Measurements from ENCODE around the gene DCLK2.
A peak's percentile ranks its signal among the peaks of the same experiment; 100 is the strongest.

The DCLK2 gene

GRCh38 chr4:150244600-150244999 lies 166.4 kb downstream of the DCLK2 start:
- Mint-ChIP-seq H3K9me3 (no peaks in the 10 kb centered on the region), H3K27ac (peak overlapping the region; percentile 36 to 74 (median 73)), H3K27me3 (ENCODE audit: low read depth) (peaks cover 12% of the 10 kb centered on the region), H3K4me3 (no peak overlapping the region), H3K36me3 (ENCODE audit: low read depth) (peaks cover 11% of the 10 kb centered on the region), H3K4me1 (peaks cover 11% of the 10 kb centered on the region)
- TF ChIP-seq, protein P1, sequence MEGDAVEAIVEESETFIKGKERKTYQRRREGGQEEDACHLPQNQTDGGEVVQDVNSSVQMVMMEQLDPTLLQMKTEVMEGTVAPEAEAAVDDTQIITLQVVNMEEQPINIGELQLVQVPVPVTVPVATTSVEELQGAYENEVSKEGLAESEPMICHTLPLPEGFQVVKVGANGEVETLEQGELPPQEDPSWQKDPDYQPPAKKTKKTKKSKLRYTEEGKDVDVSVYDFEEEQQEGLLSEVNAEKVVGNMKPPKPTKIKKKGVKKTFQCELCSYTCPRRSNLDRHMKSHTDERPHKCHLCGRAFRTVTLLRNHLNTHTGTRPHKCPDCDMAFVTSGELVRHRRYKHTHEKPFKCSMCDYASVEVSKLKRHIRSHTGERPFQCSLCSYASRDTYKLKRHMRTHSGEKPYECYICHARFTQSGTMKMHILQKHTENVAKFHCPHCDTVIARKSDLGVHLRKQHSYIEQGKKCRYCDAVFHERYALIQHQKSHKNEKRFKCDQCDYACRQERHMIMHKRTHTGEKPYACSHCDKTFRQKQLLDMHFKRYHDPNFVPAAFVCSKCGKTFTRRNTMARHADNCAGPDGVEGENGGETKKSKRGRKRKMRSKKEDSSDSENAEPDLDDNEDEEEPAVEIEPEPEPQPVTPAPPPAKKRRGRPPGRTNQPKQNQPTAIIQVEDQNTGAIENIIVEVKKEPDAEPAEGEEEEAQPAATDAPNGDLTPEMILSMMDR (IDR thresholded peaks at IDR 0.05; ENCODE audit: unreplicated experiment in 3 of 3), result no peak

DNA sequence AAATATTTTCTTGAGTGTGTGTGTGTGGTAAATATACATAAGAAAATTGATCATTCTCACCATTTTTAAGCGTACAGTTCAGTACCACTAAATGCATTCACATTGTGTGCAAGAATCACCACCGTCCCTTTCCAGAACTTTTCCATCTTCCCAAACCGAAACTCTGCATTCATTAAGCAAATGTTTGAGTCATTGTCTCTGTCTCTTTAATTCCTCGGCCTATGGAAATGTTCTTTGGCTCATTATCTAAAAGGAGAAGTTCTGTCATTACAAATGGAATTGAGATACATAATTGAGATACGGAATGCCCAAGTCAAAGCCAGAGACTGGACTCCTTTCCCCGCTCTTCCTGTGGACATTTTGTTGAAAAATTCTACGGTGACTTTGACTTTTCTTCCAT lies 168.9 kb downstream of the DCLK2 start:
- H3K9me3 Mint-ChIP-seq, result no peaks in the 10 kb centered on the region
- peaks cover 5% of the 10 kb centered on the region for H3K27me3 Mint-ChIP-seq (ENCODE audit: low read depth)
- peaks cover 15% of the 10 kb centered on the region for H3K4me1 Mint-ChIP-seq
- H3K4me3 Mint-ChIP-seq, result no peak overlapping the region
- H3K36me3 Mint-ChIP-seq (ENCODE audit: low read depth), result peaks cover 8% of the 10 kb centered on the region
- TF ChIP-seq, protein P1 (IDR thresholded peaks at IDR 0.05; ENCODE audit: unreplicated experiment in 3 of 3), result no peak
- no peak overlapping the region for H3K27ac Mint-ChIP-seq

GRCh38 chr4:150248181-150248580 lies 169.9 kb downstream of the DCLK2 start:
- H3K27ac Mint-ChIP-seq, result no peak overlapping the region
- H3K4me3 Mint-ChIP-seq, result no peak overlapping the region
- peaks cover 17% of the 10 kb centered on the region for H3K4me1 Mint-ChIP-seq
- TF ChIP-seq, protein P1 (IDR thresholded peaks at IDR 0.05; ENCODE audit: unreplicated experiment in 3 of 3), result no peak
- H3K9me3 Mint-ChIP-seq, result no peaks in the 10 kb centered on the region
- H3K27me3 Mint-ChIP-seq (ENCODE audit: low read depth), result peaks cover 5% of the 10 kb centered on the region
- peaks cover 9% of the 10 kb centered on the region for H3K36me3 Mint-ChIP-seq (ENCODE audit: low read depth)

DNA sequence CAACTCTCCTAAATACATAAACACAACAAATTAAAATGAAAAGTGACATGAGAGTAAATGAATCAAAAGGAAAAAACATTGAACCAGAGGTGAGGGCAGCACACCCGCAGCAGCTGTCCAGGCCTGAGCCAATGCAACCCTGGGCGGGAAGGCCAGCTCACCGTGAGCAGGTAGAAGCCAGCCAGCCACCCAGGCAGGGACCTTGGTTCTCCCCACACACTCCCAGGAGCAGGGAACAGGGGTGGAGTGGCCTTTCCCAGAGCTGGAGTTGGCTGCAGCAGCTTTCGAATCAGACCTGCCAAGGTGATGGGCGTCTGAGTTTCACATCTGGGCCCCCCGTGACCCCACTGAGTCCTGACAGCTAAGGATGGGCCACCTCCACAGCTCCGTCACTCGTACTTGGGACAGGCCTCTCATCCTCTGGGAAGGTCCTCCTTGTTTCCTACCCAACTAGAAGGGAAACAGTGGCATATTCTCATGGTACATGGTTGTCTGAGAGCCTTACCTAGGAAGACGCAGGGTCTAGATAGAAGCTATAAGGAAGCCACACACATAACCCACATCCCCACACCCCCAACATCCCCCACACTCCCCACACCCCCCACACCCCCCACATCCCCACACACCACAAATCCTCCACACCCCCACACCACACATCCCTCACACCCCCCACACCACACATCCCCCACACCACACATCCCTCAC lies 172.2 kb downstream of the DCLK2 start:
- Mint-ChIP-seq H3K4me3 (no peak overlapping the region), H3K27ac (no peak overlapping the region), H3K27me3 (ENCODE audit: low read depth) (peaks cover 5% of the 10 kb centered on the region), H3K9me3 (no peaks in the 10 kb centered on the region), H3K4me1 (peaks cover 6% of the 10 kb centered on the region), H3K36me3 (ENCODE audit: low read depth) (peaks cover 22% of the 10 kb centered on the region)
- TF ChIP-seq, protein P1 (IDR thresholded peaks at IDR 0.05; ENCODE audit: unreplicated experiment in 3 of 3), result no peak

DNA sequence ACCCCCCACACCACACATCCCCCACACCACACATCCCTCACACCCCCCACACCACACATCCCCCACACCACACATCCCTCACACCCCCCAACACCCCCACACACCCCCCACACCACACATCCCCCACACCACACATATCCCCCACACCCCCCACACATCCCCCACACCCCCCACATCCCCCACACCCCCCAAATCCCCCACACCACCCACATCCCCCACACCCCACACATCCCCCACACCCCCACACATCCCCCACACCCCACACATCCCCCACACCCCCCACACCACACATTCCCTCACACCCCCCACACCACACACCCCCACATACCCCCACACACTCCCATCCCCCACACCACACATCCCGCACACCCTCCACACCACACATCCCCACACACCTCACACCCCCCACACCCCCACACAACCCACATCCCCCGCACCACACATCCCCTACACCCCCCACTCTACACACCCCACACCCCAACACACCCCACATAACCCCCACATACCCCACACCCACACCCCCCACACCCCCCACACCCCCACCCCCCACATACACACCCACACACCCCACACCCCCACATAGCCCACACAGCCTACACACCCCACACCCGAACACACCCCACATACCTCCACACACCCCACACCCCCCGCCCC lies 172.9 kb downstream of the DCLK2 start:
- H3K4me3 Mint-ChIP-seq, result no peak overlapping the region
- H3K4me1 Mint-ChIP-seq, result peaks cover 6% of the 10 kb centered on the region
- peaks cover 24% of the 10 kb centered on the region for H3K36me3 Mint-ChIP-seq (ENCODE audit: low read depth)
- no peak overlapping the region for H3K27ac Mint-ChIP-seq
- peaks cover 5% of the 10 kb centered on the region for H3K27me3 Mint-ChIP-seq (ENCODE audit: low read depth)
- no peaks in the 10 kb centered on the region for H3K9me3 Mint-ChIP-seq
- TF ChIP-seq, protein P1 (IDR thresholded peaks at IDR 0.05; ENCODE audit: unreplicated experiment in 3 of 3), result no peak
